22Rv1 (cell line): ENCODE results near the gene IGSF22.

Source experiments
- ZFX ChIP-seq: fragments of 450-650 bp; IDR thresholded peaks from 2 replicates; pipeline ENCODE4 v1.6.1; 2017; ENCODE audit warnings: antibody characterized with exemption, borderline replicate concordance
- TF ChIP-seq, protein P1 (sequence below): fragments of 450-650 bp; IDR thresholded peaks from 2 replicates; pipeline ENCODE4 v1.5.1; 2017; ENCODE audit warnings: mild to moderate bottlenecking

DNA sequence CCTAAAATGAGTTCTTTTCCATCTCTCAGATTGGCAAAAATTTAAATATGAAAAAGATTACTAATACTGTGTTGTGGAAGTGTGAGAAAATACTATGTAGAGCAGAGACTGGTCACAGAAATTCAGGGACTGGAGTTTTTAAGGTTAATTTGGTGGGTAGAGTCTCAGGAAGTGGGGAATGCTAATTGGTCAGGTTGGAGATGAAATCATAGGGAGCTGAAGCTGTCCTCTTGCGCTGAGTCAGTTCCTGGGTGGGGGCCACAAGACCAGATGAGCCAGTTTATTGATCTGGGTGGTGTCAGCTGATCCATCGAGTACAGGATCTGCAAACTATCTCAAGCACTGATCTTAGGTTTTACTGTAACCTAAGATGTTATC lies 56.8 kb downstream of the IGSF22 start:
- TF ChIP-seq, protein P1, sequence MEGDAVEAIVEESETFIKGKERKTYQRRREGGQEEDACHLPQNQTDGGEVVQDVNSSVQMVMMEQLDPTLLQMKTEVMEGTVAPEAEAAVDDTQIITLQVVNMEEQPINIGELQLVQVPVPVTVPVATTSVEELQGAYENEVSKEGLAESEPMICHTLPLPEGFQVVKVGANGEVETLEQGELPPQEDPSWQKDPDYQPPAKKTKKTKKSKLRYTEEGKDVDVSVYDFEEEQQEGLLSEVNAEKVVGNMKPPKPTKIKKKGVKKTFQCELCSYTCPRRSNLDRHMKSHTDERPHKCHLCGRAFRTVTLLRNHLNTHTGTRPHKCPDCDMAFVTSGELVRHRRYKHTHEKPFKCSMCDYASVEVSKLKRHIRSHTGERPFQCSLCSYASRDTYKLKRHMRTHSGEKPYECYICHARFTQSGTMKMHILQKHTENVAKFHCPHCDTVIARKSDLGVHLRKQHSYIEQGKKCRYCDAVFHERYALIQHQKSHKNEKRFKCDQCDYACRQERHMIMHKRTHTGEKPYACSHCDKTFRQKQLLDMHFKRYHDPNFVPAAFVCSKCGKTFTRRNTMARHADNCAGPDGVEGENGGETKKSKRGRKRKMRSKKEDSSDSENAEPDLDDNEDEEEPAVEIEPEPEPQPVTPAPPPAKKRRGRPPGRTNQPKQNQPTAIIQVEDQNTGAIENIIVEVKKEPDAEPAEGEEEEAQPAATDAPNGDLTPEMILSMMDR, result no peak
- no peak for TF ChIP-seq ZFX
